ENCODE data around the gene PAM.

GRCh38 chr5:103036601-103037000, 281.5 kb downstream of the PAM start:
- TF ChIP-seq POLR2AphosphoS5 (IDR thresholded peaks at IDR 0.05; ENCODE audit: borderline replicate concordance, low read depth, low read length) = no peak
- no peak for TF ChIP-seq EZH2 (IDR thresholded peaks at IDR 0.05)
